ENCODE measurements around the gene ARHGEF37.

DNA sequence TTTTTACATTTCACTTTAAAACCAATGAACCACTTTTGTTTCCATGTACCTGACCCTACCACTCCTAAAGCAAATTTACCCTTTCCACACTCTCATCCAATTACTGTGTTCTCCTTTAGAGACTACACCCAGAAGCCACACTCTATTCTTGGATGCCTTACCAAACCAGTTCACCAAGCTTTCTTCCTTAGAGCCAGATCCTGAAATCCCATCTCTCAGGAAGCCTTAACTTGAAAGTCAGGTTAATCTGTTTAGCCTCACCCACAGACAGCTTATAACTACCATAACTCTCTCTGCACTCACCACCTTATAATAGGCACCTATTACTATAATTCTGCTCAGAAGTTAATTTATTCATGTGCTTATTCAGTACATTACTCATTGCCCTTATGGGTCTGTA, 34.3 kb upstream of the ARHGEF37 start:
- TF ChIP-seq BHLHE40 (IDR thresholded peaks at IDR 0.05; ENCODE audit: borderline replicate concordance) (no peak), HDGF (IDR thresholded peaks at IDR 0.05; ENCODE audit: borderline replicate concordance) (no peak), SP1 (IDR thresholded peaks at IDR 0.05) (no peak), ZNF384 (IDR thresholded peaks at IDR 0.05) (no peak), TARDBP (IDR thresholded peaks at IDR 0.05) (no peak), ELF4 (IDR thresholded peaks at IDR 0.05) (no peak), FOXK2 (IDR thresholded peaks at IDR 0.05) (no peak), L3MBTL2 (conservative IDR thresholded peaks at IDR 0.05) (0 out of 2 replicates have a peak, but pooled peaks have one; percentile 12), ARNT (IDR thresholded peaks at IDR 0.05) (no peak), LEF1 (IDR thresholded peaks at IDR 0.05; ENCODE audit: borderline replicate concordance) (no peak), FOXA1 (IDR thresholded peaks at IDR 0.05) (no peak), CTBP1 (IDR thresholded peaks at IDR 0.05; ENCODE audit: borderline replicate concordance) (no peak), PKNOX1 (IDR thresholded peaks at IDR 0.05) (no peak)
